Adrenal gland (tissue), 5 donors: ENCODE data around the gene ARID3C.

Experiments used
- CTCF ChIP-seq, 6 experiments: fragments of 450-650 bp in 4 of 6; fragments of 200-600 bp in 2 of 6; sonication (generic) in 1 of 6; IDR thresholded peaks; 1 replicate in 5 of 6; 2 replicates in 1 of 6; pipeline versions ENCODE4 v1.5.1 to v1.8.0; 2016 to 2021; ENCODE audit warnings: antibody characterized with exemption in 6 of 6, mild to moderate bottlenecking in 2 of 6, moderate library complexity in 1 of 6
- POLR2A ChIP-seq, 2 donors: fragments of 450-650 bp; IDR thresholded peaks; one replicate each; pipeline ENCODE4 v1.6.1; 2017; ENCODE audit warnings: antibody characterized with exemption in 2 of 2, mild to moderate bottlenecking in 2 of 2, moderate library complexity in 1 of 2
- donor health status: DM: no; HTN: no; CAD: no.

DNA sequence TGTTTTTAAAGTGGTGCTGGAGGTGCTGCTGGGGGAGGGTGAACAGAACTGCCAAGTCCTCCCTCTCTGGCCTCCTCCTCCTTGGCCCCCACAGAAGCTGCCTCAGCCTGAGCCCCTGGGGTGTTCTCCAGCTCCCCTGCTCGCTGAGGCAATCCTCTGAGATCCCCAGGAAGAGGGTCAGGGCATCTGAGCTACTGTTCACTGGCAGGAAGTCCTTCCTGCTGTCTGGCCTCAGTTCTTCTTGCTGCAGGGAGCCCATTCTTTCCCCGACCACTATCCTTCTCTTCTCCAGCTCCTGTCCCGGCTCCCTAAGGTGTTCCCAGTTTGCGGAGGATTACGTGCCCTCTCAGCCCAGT lies 49.1 kb downstream of the ARID3C start:
- TF ChIP-seq CTCF (IDR thresholded peaks at IDR 0.05) (no peak), POLR2A (IDR thresholded peaks at IDR 0.05) (no peak)
